Caco-2 (cell line): ENCODE measurements around the gene BMP6. TPM values are rescaled to one million over a fixed set of nuclear protein-coding genes. Genes with fewer than 3 reads are reported as not detected.

Experiments used
- BruUV-seq: library from RNA; stranded (reverse); fragments of 400-500 nt; replicated peaks from 2 replicates; lab custom pipeline; 2021; lab: Mats Ljungman, UMichigan
- CTCF ChIA-PET: fragments of 300-600 bp; sonication (Branson Sonifier 250); formaldehyde crosslinking; loops from one replicate; lab custom pipeline; 2022; ENCODE audit warnings: antibody characterized with exemption; lab: Charles Lee
- POLR2A ChIA-PET: fragments of 300-600 bp; sonication (Branson Sonifier 250); formaldehyde crosslinking; loops from one replicate; lab custom pipeline; 2022; ENCODE audit warnings: antibody characterized with exemption; lab: Charles Lee
- DNase-seq, 2 experiments: peaks; one replicate each; pipeline versions ENCODE4 v3.0.0 to v3.0.0-alpha.2; 2020 to 2022
- H3K27me3 ChIP-seq: replicated peaks from 2 replicates; pipeline ENCODE4 v1.6.0; 2011; ENCODE audit warnings: low read length; ENCODE audit not compliant: control insufficient read depth, insufficient read depth
- H3K36me3 ChIP-seq: 2 replicates; pipeline ENCODE4 v1.5.1; 2011; ENCODE audit warnings: low read length; ENCODE audit not compliant: control insufficient read depth, insufficient read depth
- H3K4me1 ChIP-seq: fragments of 250-450 bp; sonication (Bioruptor Pico); 2 replicates; pipeline ENCODE4 v1.5.1; 2020; ENCODE audit warnings: mild to moderate bottlenecking
- H3K4me3 ChIP-seq: 2 replicates; pipeline ENCODE4 v1.5.1; 2011; ENCODE audit warnings: low read depth, mild to moderate bottlenecking, control low read depth, low read length
- H3K9me3 ChIP-seq: fragments of 250-450 bp; sonication (Bioruptor Pico); 2 replicates; pipeline ENCODE4 v1.5.1; 2020; ENCODE audit warnings: mild to moderate bottlenecking, moderate library complexity
- H3K27ac Mint-ChIP-seq: one replicate; pipeline ENCODE4 v1.8.0; 2022; ENCODE audit warnings: mixed read lengths; ENCODE audit not compliant: unreplicated experiment
- H3K27me3 Mint-ChIP-seq: one replicate; pipeline ENCODE4 v1.8.0; 2022; ENCODE audit warnings: mixed read lengths; ENCODE audit not compliant: insufficient read depth, unreplicated experiment
- H3K36me3 Mint-ChIP-seq: one replicate; pipeline ENCODE4 v1.8.0; 2022; ENCODE audit warnings: mild to moderate bottlenecking, mixed read lengths; ENCODE audit not compliant: insufficient read depth, unreplicated experiment
- H3K4me1 Mint-ChIP-seq: one replicate; pipeline ENCODE4 v1.8.0; 2022; ENCODE audit warnings: low read depth, mixed read lengths; ENCODE audit not compliant: unreplicated experiment
- H3K4me3 Mint-ChIP-seq: one replicate; pipeline ENCODE4 v1.8.0; 2022; ENCODE audit warnings: mild to moderate bottlenecking, moderate library complexity, mixed read lengths; ENCODE audit not compliant: unreplicated experiment
- H3K9me3 Mint-ChIP-seq: one replicate; pipeline ENCODE4 v1.8.0; 2022; ENCODE audit warnings: mixed read lengths; ENCODE audit not compliant: unreplicated experiment
- CTCF ChIP-seq, 2 experiments: fragments of 200-600 bp in 1 of 2; IDR thresholded peaks; 1 replicate in 1 of 2; 2 replicates in 1 of 2; pipeline versions ENCODE4 v1.5.1 to v1.8.0; 2011 to 2022; ENCODE audit warnings: antibody characterized with exemption in 1 of 2, control low read depth in 1 of 2, inconsistent platforms in 1 of 2, low read depth in 1 of 2, low read length in 1 of 2, mild to moderate bottlenecking in 1 of 2, moderate library complexity in 1 of 2; ENCODE audit not compliant: insufficient read depth in 1 of 2, severe bottlenecking in 1 of 2, unreplicated experiment in 1 of 2
- intact Hi-C: fragments of 100-400 bp; cut with micrococcal nuclease; formaldehyde crosslinking; loops from one replicate; pipeline ENCODE4 v1.10.0; 2022; ENCODE audit not compliant: unreplicated experiment
- total RNA-seq: library from RNA; stranded (reverse); gene quantifications from 2 replicates; pipeline ENCODE4 v1.2.3, GENCODE V29; 2022

Gene BMP6
- total RNA-seq, 1 experiment from 2014 or later: 0.61 TPM

- ChIA-PET CTCF (no interaction called here), POLR2A (no interaction called here)
- Mint-ChIP-seq H3K9me3 (no peaks in the 10 kb centered on the region), H3K27ac (no peak overlapping the region), H3K4me3 (no peak overlapping the region), H3K27me3 (peaks cover 10% of the 10 kb centered on the region), H3K4me1 (no peaks in the 10 kb centered on the region), H3K36me3 (no peaks in the 10 kb centered on the region)
- H3K9me3 ChIP-seq: no peaks in the 10 kb centered on the region
- TF ChIP-seq CTCF (IDR thresholded peaks at IDR 0.05; ENCODE audit: insufficient read depth in 1 of 2, low read depth in 1 of 2, low read length in 1 of 2, severe bottlenecking in 1 of 2, unreplicated experiment in 1 of 2): no peak
- no peak overlapping the region for H3K4me3 ChIP-seq
- BruUV-seq: no TSS peak
- no peaks in the 10 kb centered on the region for H3K36me3 ChIP-seq
- DNase-seq: no peak
- no peaks in the 10 kb centered on the region for H3K4me1 ChIP-seq
- no peaks in the 10 kb centered on the region for H3K27me3 ChIP-seq
- intact Hi-C loops: no loop called here
Observed at GRCh38 chr6:7823552-7823951, 97.7 kb downstream of the BMP6 start.

- POLR2A ChIA-PET: no interaction called here
- Mint-ChIP-seq H3K4me1 (no peaks in the 10 kb centered on the region), H3K36me3 (no peaks in the 10 kb centered on the region), H3K27ac (no peak overlapping the region), H3K27me3 (peaks cover 8% of the 10 kb centered on the region), H3K9me3 (no peaks in the 10 kb centered on the region), H3K4me3 (no peak overlapping the region)
- CTCF ChIA-PET: no interaction called here
- no peaks in the 10 kb centered on the region for H3K36me3 ChIP-seq
- no peaks in the 10 kb centered on the region for H3K9me3 ChIP-seq
- H3K4me3 ChIP-seq: no peak overlapping the region
- BruUV-seq: no TSS peak
- H3K4me1 ChIP-seq: no peaks in the 10 kb centered on the region
- H3K27me3 ChIP-seq: no peaks in the 10 kb centered on the region
- DNase-seq: no peak
- intact Hi-C loops: no loop called here
- TF ChIP-seq CTCF (IDR thresholded peaks at IDR 0.05; ENCODE audit: insufficient read depth in 1 of 2, low read depth in 1 of 2, low read length in 1 of 2, severe bottlenecking in 1 of 2, unreplicated experiment in 1 of 2): no peak
Observed at GRCh38 chr6:7825986-7826385, 100.1 kb downstream of the BMP6 start.

- Mint-ChIP-seq H3K36me3 (no peaks in the 10 kb centered on the region), H3K9me3 (no peaks in the 10 kb centered on the region), H3K4me3 (no peak overlapping the region), H3K4me1 (no peaks in the 10 kb centered on the region), H3K27ac (no peak overlapping the region), H3K27me3 (peaks cover 8% of the 10 kb centered on the region)
- intact Hi-C loops: no loop called here
- ChIA-PET POLR2A (no interaction called here), CTCF (interaction anchor here (0.6 kb wide), 1 partner anchor 14 kb away, joined by 3 read pairs; no protein-coding TSS in a partner anchor)
- H3K4me3 ChIP-seq: no peak overlapping the region
- no peaks in the 10 kb centered on the region for H3K9me3 ChIP-seq
- no peak for TF ChIP-seq CTCF (IDR thresholded peaks at IDR 0.05; ENCODE audit: insufficient read depth in 1 of 2, low read depth in 1 of 2, low read length in 1 of 2, severe bottlenecking in 1 of 2, unreplicated experiment in 1 of 2)
- no peaks in the 10 kb centered on the region for H3K36me3 ChIP-seq
- no TSS peak for BruUV-seq
- DNase-seq: no peak
- no peaks in the 10 kb centered on the region for H3K27me3 ChIP-seq
- no peaks in the 10 kb centered on the region for H3K4me1 ChIP-seq
Observed at GRCh38 chr6:7827142-7827541, 101.2 kb downstream of the BMP6 start.
